ENCODE results near the gene TRPC6. TPM values are rescaled to one million over a fixed set of nuclear protein-coding genes. Genes with fewer than 3 reads are reported as not detected.

TRPC6 gene
- total RNA-seq, 4 donors from 2014 or later, result 2.0 to 28.3 (median 6.4) TPM

GRCh38 chr11:101438126-101438525 is 145.7 kb downstream of the TRPC6 start:
- no peaks in the 10 kb centered on the region for H3K36me3 ChIP-seq
- TF ChIP-seq, protein P1, sequence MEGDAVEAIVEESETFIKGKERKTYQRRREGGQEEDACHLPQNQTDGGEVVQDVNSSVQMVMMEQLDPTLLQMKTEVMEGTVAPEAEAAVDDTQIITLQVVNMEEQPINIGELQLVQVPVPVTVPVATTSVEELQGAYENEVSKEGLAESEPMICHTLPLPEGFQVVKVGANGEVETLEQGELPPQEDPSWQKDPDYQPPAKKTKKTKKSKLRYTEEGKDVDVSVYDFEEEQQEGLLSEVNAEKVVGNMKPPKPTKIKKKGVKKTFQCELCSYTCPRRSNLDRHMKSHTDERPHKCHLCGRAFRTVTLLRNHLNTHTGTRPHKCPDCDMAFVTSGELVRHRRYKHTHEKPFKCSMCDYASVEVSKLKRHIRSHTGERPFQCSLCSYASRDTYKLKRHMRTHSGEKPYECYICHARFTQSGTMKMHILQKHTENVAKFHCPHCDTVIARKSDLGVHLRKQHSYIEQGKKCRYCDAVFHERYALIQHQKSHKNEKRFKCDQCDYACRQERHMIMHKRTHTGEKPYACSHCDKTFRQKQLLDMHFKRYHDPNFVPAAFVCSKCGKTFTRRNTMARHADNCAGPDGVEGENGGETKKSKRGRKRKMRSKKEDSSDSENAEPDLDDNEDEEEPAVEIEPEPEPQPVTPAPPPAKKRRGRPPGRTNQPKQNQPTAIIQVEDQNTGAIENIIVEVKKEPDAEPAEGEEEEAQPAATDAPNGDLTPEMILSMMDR (IDR thresholded peaks at IDR 0.05), result no peak
- no peak for TF ChIP-seq POLR2A (IDR thresholded peaks at IDR 0.05)
- TF ChIP-seq EP300 (IDR thresholded peaks at IDR 0.05), result no peak
- TF ChIP-seq POLR2AphosphoS5 (IDR thresholded peaks at IDR 0.05), result no peak
- WGBS, result 71% methylated on average over 1 of the region's 1 CpG
- no peak for DNase-seq (ENCODE audit: low spot score in 2 of 2)
- H3K27me3 ChIP-seq, result no peaks in the 10 kb centered on the region
- H3K4me3 ChIP-seq, result no peak overlapping the region
- peaks cover under 1% of the 10 kb centered on the region for H3K4me1 ChIP-seq
- H3K9me3 ChIP-seq, result no peaks in the 10 kb centered on the region
- no peak overlapping the region for H3K27ac ChIP-seq

GRCh38 chr11:101436511-101437142 is 147.2 kb downstream of the TRPC6 start:
- DNase-seq (ENCODE audit: low spot score in 2 of 2), result no peak
- Histone ChIP-seq H3K4me3 (no peak overlapping the region), H3K27ac (no peak overlapping the region), H3K9me3 (no peaks in the 10 kb centered on the region), H3K27me3 (no peaks in the 10 kb centered on the region), H3K4me1 (no peaks in the 10 kb centered on the region), H3K36me3 (no peaks in the 10 kb centered on the region)
- 75% methylated on average over 3 of the region's 3 CpGs for WGBS
- TF ChIP-seq EP300 (IDR thresholded peaks at IDR 0.05), result no peak
- TF ChIP-seq, protein P1 (IDR thresholded peaks at IDR 0.05), result peak in 1 of 2 donors; percentile 41

DNA sequence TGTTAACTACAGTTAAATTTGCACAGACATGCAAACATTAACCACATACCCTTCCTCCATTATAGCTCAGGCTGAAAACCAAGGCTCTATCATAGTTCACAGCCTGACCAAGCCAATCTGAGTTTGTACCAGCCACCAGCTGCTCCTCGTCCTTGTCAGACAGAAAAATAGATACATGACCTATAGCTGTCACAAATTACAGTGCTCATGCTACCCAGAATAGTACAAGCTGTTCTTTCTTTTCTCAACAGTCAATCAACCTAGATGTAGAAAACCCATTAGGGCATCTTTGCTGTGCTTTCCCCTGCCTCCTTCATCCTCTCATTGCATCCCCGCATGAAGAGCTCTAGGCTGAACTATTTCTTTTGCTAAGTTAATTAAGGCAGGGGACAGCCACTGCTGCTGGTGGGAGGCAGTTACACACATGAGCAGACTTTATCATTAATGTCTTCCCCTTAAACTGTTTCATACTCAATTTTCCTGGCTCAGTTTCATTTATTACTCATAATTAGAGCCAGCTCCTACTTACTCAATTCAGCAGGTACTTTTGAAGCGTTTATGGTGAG is 148.3 kb downstream of the TRPC6 start:
- Histone ChIP-seq H3K4me1 (no peaks in the 10 kb centered on the region), H3K27ac (no peak overlapping the region), H3K9me3 (no peaks in the 10 kb centered on the region), H3K36me3 (no peaks in the 10 kb centered on the region), H3K4me3 (no peak overlapping the region), H3K27me3 (no peaks in the 10 kb centered on the region)
- TF ChIP-seq POLR2A (IDR thresholded peaks at IDR 0.05), result no peak
- TF ChIP-seq, protein P1 (IDR thresholded peaks at IDR 0.05), result no peak
- no peak for DNase-seq (ENCODE audit: low spot score in 2 of 2)
- 71% methylated on average over 3 of the region's 3 CpGs for WGBS

GRCh38 chr11:101434026-101434643 is 149.7 kb downstream of the TRPC6 start:
- H3K27ac ChIP-seq, result no peak overlapping the region
- no peaks in the 10 kb centered on the region for H3K36me3 ChIP-seq
- 32% methylated on average over 3 of the region's 3 CpGs for WGBS
- H3K9me3 ChIP-seq, result no peaks in the 10 kb centered on the region
- DNase-seq (ENCODE audit: low spot score in 2 of 2), result no peak
- no peaks in the 10 kb centered on the region for H3K27me3 ChIP-seq
- TF ChIP-seq POLR2A (IDR thresholded peaks at IDR 0.05) (no peak), EP300 (IDR thresholded peaks at IDR 0.05) (no peak), POLR2AphosphoS5 (IDR thresholded peaks at IDR 0.05) (no peak)
- TF ChIP-seq, protein P1 (IDR thresholded peaks at IDR 0.05), result no peak
- H3K4me3 ChIP-seq, result no peak overlapping the region
- no peaks in the 10 kb centered on the region for H3K4me1 ChIP-seq

DNA sequence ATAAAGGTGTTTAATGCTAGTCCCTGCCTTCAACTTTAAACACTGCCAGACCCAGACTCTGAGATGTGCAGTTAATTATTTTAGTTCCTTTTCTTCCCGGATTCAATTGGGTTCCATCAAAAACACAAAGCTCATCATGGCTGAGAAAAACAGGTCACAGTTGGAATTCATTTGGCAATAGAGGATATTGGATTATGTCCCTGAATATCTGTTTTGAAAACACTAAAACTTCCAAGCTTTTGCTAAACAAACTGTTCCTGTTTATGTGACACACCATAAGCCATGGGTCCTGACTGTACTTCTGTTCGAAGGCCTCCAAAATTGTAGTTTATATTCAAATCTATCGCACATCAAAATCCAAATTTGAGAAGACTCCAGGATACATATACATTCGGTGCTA is 150.7 kb downstream of the TRPC6 start:
- Histone ChIP-seq H3K36me3 (no peaks in the 10 kb centered on the region), H3K4me3 (no peak overlapping the region), H3K27me3 (no peaks in the 10 kb centered on the region), H3K9me3 (no peaks in the 10 kb centered on the region), H3K27ac (peak overlapping the region; percentile 59), H3K4me1 (no peaks in the 10 kb centered on the region)
- TF ChIP-seq POLR2A (IDR thresholded peaks at IDR 0.05) (no peak), POLR2AphosphoS5 (IDR thresholded peaks at IDR 0.05) (no peak), EP300 (IDR thresholded peaks at IDR 0.05) (no peak)
- TF ChIP-seq, protein P1 (IDR thresholded peaks at IDR 0.05), result no peak
- no peak for DNase-seq (ENCODE audit: low spot score in 2 of 2)
- 68% methylated on average over 4 of the region's 4 CpGs for WGBS

Data from suprapubic skin (tissue), 4 donors.